OCI-LY3 (cell line): Measurements from ENCODE around the gene CCDC201.

Source experiments
- H2AFZ ChIP-seq: fragments of 200-600, 300-600 bp; shearing (Covaris generic); 2 replicates; pipeline ENCODE4 v1.6.0; 2014; ENCODE audit warnings: antibody characterized with exemption, low read depth, low read length
- H3K27ac ChIP-seq: fragments of 200-600, 300-600 bp; sonication (generic); 2 replicates; pipeline ENCODE4 v1.5.1; 2014; ENCODE audit warnings: mild to moderate bottlenecking, low read length, moderate library complexity, mixed read lengths
- H3K27me3 ChIP-seq: fragments of 200-600, 300-600 bp; sonication (generic); 2 replicates; pipeline ENCODE4 v1.6.1; 2014; ENCODE audit warnings: low read depth, low read length, mixed read lengths
- H3K36me3 ChIP-seq: fragments of 200-600, 300-600 bp; sonication (generic); replicated peaks from 2 replicates; pipeline ENCODE3; 2014; ENCODE audit warnings: low read depth, low read length, mixed read lengths
- H3K4me1 ChIP-seq: fragments of 300-600, 200-600 bp; sonication (generic); 2 replicates; pipeline ENCODE4 v1.6.1; 2014; ENCODE audit warnings: low read length, mixed read lengths
- H3K4me2 ChIP-seq: fragments of 200-600, 300-600 bp; sonication (generic); 2 replicates; pipeline ENCODE4 v1.6.1; 2014; ENCODE audit warnings: low read length, mixed read lengths
- H3K4me3 ChIP-seq: fragments of 300-600, 200-600 bp; sonication (generic); 2 replicates; pipeline ENCODE4 v1.5.1; 2014; ENCODE audit warnings: antibody characterized with exemption, mild to moderate bottlenecking, low read length, moderate library complexity
- H3K79me2 ChIP-seq: fragments of 300-600, 200-600 bp; shearing (Covaris generic); 2 replicates; pipeline ENCODE4 v1.6.1; 2014; ENCODE audit warnings: mild to moderate bottlenecking, low read length, mixed read lengths
- H3K9ac ChIP-seq: fragments of 300-600, 200-600 bp; shearing (Covaris generic); 2 replicates; pipeline ENCODE4 v1.6.0; 2014; ENCODE audit warnings: mild to moderate bottlenecking, low read length, moderate library complexity
- H3K9me3 ChIP-seq: fragments of 200-600, 300-600 bp; shearing (Covaris generic); 2 replicates; pipeline ENCODE4 v1.6.1; 2014; ENCODE audit warnings: low read length, mixed read lengths; ENCODE audit not compliant: insufficient read depth
- H4K20me1 ChIP-seq: fragments of 200-600, 300-600 bp; sonication (generic); 2 replicates; pipeline ENCODE4 v1.6.1; 2016; ENCODE audit warnings: low read length, mixed read lengths; ENCODE audit not compliant: insufficient read depth
- CTCF ChIP-seq: fragments of 200-600, 300-600 bp; sonication (generic); IDR thresholded peaks from 2 replicates; pipeline ENCODE4 v1.5.1; 2014; ENCODE audit warnings: antibody characterized with exemption, low read length, low read depth
- EZH2phosphoT487 ChIP-seq: fragments of 200-600 bp; shearing (Covaris generic); IDR thresholded peaks from 2 replicates; pipeline ENCODE4 v1.6.1; 2018; ENCODE audit warnings: antibody characterized with exemption, mixed run types, low read depth

CCDC201 gene

GRCh38 chr7:45873355-45873754, 473 bp upstream of the CCDC201 start:
- Histone ChIP-seq H3K9me3 (no peaks in the 10 kb centered on the region), H3K79me2 (no peaks in the 10 kb centered on the region), H3K27ac (no peak overlapping the region), H3K4me2 (no peak overlapping the region), H3K27me3 (peaks cover 8% of the 10 kb centered on the region), H3K9ac (no peak overlapping the region), H3K4me3 (no peak overlapping the region), H3K4me1 (peaks cover 10% of the 10 kb centered on the region; the same call in 1 of the 2 replicates), H2AFZ (no peak overlapping the region), H3K36me3 (no peaks in the 10 kb centered on the region), H4K20me1 (no peaks in the 10 kb centered on the region)
- TF ChIP-seq EZH2phosphoT487 = no peak
- TF ChIP-seq CTCF = no peak

GRCh38 chr7:45872116-45873034, 507 bp downstream of the CCDC201 start:
- no peak overlapping the region for H3K4me2 ChIP-seq
- H3K27ac ChIP-seq = no peak overlapping the region
- H3K9ac ChIP-seq = no peak overlapping the region
- no peak overlapping the region for H2AFZ ChIP-seq
- H3K79me2 ChIP-seq = no peaks in the 10 kb centered on the region
- peaks cover 10% of the 10 kb centered on the region; the same call in 1 of the 2 replicates for H3K4me1 ChIP-seq
- TF ChIP-seq CTCF (peak; percentile 57), EZH2phosphoT487 (no peak)
- no peaks in the 10 kb centered on the region for H3K9me3 ChIP-seq
- no peaks in the 10 kb centered on the region for H3K36me3 ChIP-seq
- no peaks in the 10 kb centered on the region for H4K20me1 ChIP-seq
- no peak overlapping the region for H3K4me3 ChIP-seq
- peaks cover 8% of the 10 kb centered on the region for H3K27me3 ChIP-seq

- Histone ChIP-seq H3K4me3 (no peak overlapping the region), H3K4me2 (no peak overlapping the region), H4K20me1 (no peaks in the 10 kb centered on the region), H3K79me2 (no peaks in the 10 kb centered on the region), H3K36me3 (no peaks in the 10 kb centered on the region), H3K27me3 (peaks cover 8% of the 10 kb centered on the region), H3K4me1 (peaks cover 8% of the 10 kb centered on the region; the same call in 1 of the 2 replicates), H3K9me3 (no peaks in the 10 kb centered on the region), H3K27ac (no peak overlapping the region), H3K9ac (no peak overlapping the region), H2AFZ (no peak overlapping the region)
- no peak for TF ChIP-seq EZH2phosphoT487
- no peak for TF ChIP-seq CTCF
These were observed 3.5 kb downstream of the CCDC201 start for GRCh38 chr7:45869426-45869825.

- Histone ChIP-seq H3K27ac (no peak overlapping the region), H4K20me1 (no peaks in the 10 kb centered on the region), H3K36me3 (no peaks in the 10 kb centered on the region), H3K4me1 (peaks cover 8% of the 10 kb centered on the region; the same call in 1 of the 2 replicates), H3K4me3 (no peak overlapping the region), H2AFZ (no peak overlapping the region), H3K4me2 (no peak overlapping the region), H3K9me3 (no peaks in the 10 kb centered on the region), H3K9ac (no peak overlapping the region), H3K79me2 (no peaks in the 10 kb centered on the region), H3K27me3 (peaks cover 8% of the 10 kb centered on the region)
- TF ChIP-seq CTCF (no peak), EZH2phosphoT487 (no peak)
These were observed 5.4 kb downstream of the CCDC201 start for GRCh38 chr7:45867471-45867870.
